ENCODE data around the gene VDR.

DNA sequence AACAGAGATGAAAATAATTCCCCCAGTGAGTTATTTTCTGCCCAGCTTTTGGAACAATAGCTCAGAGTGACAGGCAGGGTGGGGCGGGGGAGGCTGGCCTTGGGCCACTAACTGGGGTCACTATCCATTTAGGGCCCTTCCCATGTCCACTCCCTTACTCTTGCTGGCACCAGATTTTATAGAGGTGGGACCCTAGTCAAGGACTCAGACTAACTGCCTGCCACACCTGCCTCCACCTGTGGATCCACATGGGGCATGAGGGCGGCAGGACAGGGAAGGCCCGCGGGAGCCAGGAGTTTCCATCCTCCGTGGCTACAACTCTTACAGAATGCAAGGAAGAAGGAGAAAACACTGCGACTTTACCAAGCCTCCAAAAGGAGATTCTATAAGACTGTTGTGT is 10.1 kb downstream of the VDR start:
- TF ChIP-seq, protein P1, sequence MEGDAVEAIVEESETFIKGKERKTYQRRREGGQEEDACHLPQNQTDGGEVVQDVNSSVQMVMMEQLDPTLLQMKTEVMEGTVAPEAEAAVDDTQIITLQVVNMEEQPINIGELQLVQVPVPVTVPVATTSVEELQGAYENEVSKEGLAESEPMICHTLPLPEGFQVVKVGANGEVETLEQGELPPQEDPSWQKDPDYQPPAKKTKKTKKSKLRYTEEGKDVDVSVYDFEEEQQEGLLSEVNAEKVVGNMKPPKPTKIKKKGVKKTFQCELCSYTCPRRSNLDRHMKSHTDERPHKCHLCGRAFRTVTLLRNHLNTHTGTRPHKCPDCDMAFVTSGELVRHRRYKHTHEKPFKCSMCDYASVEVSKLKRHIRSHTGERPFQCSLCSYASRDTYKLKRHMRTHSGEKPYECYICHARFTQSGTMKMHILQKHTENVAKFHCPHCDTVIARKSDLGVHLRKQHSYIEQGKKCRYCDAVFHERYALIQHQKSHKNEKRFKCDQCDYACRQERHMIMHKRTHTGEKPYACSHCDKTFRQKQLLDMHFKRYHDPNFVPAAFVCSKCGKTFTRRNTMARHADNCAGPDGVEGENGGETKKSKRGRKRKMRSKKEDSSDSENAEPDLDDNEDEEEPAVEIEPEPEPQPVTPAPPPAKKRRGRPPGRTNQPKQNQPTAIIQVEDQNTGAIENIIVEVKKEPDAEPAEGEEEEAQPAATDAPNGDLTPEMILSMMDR (IDR thresholded peaks at IDR 0.05; ENCODE audit: low read depth, low read length, poor library complexity, severe bottlenecking) = no peak
- no peak for TF ChIP-seq EZH2phosphoT487 (IDR thresholded peaks at IDR 0.05; ENCODE audit: borderline replicate concordance, low read length)
